GM23338 (cell line): ENCODE data around the gene ZBTB7A. TPM values are rescaled to one million over a fixed set of nuclear protein-coding genes. Genes with fewer than 3 reads are reported as not detected.

Experiments
- ATAC-seq: fragments of 200-7000 bp; cut with Tn5 transposase; 3 replicates; pipeline ENCODE4 v1.9.1; 2020
- DNase-seq: peaks from one replicate; pipeline ENCODE4 v3.0.0-alpha.2; 2015; ENCODE audit warnings: low spot score
- H2AFZ ChIP-seq: fragments of 200-600 bp; sonication (generic); 2 replicates; pipeline ENCODE4 v1.8.0; 2016; ENCODE audit warnings: antibody characterized with exemption, mild to moderate bottlenecking, moderate library complexity
- H3F3A ChIP-seq: fragments of 200-600 bp; sonication (generic); replicated peaks from 2 replicates; pipeline ENCODE4 v1.8.0; 2017; ENCODE audit warnings: antibody characterized with exemption, mixed run types, low read depth
- H3K27ac ChIP-seq: fragments of 200-600 bp; sonication (generic); 2 replicates; pipeline ENCODE4 v1.6.1; 2016; ENCODE audit warnings: low read depth
- H3K27me3 ChIP-seq: fragments of 200-600 bp; sonication (generic); 2 replicates; pipeline ENCODE4 v1.8.0; 2016; ENCODE audit warnings: mild to moderate bottlenecking, mixed run types, moderate library complexity; ENCODE audit not compliant: insufficient read depth
- H3K36me3 ChIP-seq: fragments of 200-600 bp; sonication (generic); 2 replicates; pipeline ENCODE4 v1.8.0; 2016; ENCODE audit warnings: mild to moderate bottlenecking; ENCODE audit not compliant: insufficient read depth
- H3K4me1 ChIP-seq: fragments of 200-600 bp; sonication (generic); 2 replicates; pipeline ENCODE4 v1.8.0; 2016; ENCODE audit warnings: mild to moderate bottlenecking, moderate library complexity; ENCODE audit not compliant: insufficient read depth
- H3K4me2 ChIP-seq: fragments of 200-600 bp; sonication (generic); 2 replicates; pipeline ENCODE4 v1.7.1; 2017; ENCODE audit warnings: mixed run types
- H3K4me3 ChIP-seq: fragments of 200-600 bp; sonication (generic); 2 replicates; pipeline ENCODE4 v1.6.1; 2016; ENCODE audit warnings: mixed run types
- H3K79me2 ChIP-seq: fragments of 200-600 bp; sonication (generic); replicated peaks from 2 replicates; pipeline ENCODE4 v1.8.0; 2017; ENCODE audit warnings: mild to moderate bottlenecking; ENCODE audit not compliant: insufficient read depth
- H3K9me2 ChIP-seq: fragments of 200-600 bp; sonication (generic); 2 replicates; pipeline ENCODE4 v1.8.0; 2017; ENCODE audit not compliant: insufficient read depth
- H4K20me1 ChIP-seq: fragments of 200-600 bp; sonication (generic); replicated peaks from 2 replicates; pipeline ENCODE4 v1.8.0; 2017; ENCODE audit warnings: mild to moderate bottlenecking; ENCODE audit not compliant: insufficient read depth
- H3K27ac Mint-ChIP-seq: 2 replicates; pipeline ENCODE4 v1.8.0; 2020; ENCODE audit warnings: inconsistent platforms, mild to moderate bottlenecking, moderate library complexity, mixed read lengths
- H3K27me3 Mint-ChIP-seq: 3 replicates; pipeline ENCODE4 v1.8.0; 2022; ENCODE audit warnings: low read depth, mild to moderate bottlenecking, moderate library complexity, mixed read lengths, inconsistent platforms; ENCODE audit not compliant: insufficient read depth, poor library complexity
- H3K36me3 Mint-ChIP-seq: 3 replicates; pipeline ENCODE4 v1.8.0; 2021; ENCODE audit warnings: low read depth, mild to moderate bottlenecking, inconsistent platforms, moderate library complexity, mixed read lengths
- H3K4me1 Mint-ChIP-seq: 3 replicates; pipeline ENCODE4 v1.8.0; 2020; ENCODE audit warnings: mild to moderate bottlenecking, inconsistent platforms, mixed read lengths
- H3K4me3 Mint-ChIP-seq: 3 replicates; pipeline ENCODE4 v1.8.0; 2021; ENCODE audit warnings: moderate library complexity, mild to moderate bottlenecking, inconsistent platforms, mixed read lengths
- H3K9me3 Mint-ChIP-seq: 3 replicates; pipeline ENCODE4 v1.8.0; 2020; ENCODE audit warnings: moderate library complexity, mild to moderate bottlenecking, inconsistent platforms, mixed read lengths
- CTCF ChIP-seq, 2 experiments: fragments of 200-600 bp in 1 of 2; sonication (generic) in 1 of 2; conservative IDR thresholded peaks; 2 replicates each; pipeline versions ENCODE4 v1.5.1 to v1.6.1; 2016 to 2017; ENCODE audit warnings: antibody characterized with exemption in 2 of 2, low read depth in 2 of 2, mild to moderate bottlenecking in 2 of 2, moderate library complexity in 1 of 2
- ETS1 ChIP-seq: IDR thresholded peaks from 2 replicates; pipeline ENCODE4 v1.6.1; 2016; ENCODE audit warnings: antibody characterized with exemption
- EZH2 ChIP-seq: fragments of 200-600 bp; sonication (generic); IDR thresholded peaks from one replicate; pipeline ENCODE4 v1.8.0; 2017; ENCODE audit warnings: antibody characterized with exemption, mild to moderate bottlenecking, low read depth; ENCODE audit not compliant: unreplicated experiment
- JUNB ChIP-seq: IDR thresholded peaks from one replicate; pipeline ENCODE4 v1.6.1; 2016; ENCODE audit warnings: antibody characterized with exemption; ENCODE audit not compliant: unreplicated experiment
- POLR2AphosphoS5 ChIP-seq: IDR thresholded peaks from 2 replicates; pipeline ENCODE4 v1.6.1; 2016; ENCODE audit warnings: antibody characterized with exemption, low read depth
- REST ChIP-seq: IDR thresholded peaks from one replicate; pipeline ENCODE4 v1.6.1; 2018; ENCODE audit warnings: antibody characterized with exemption; ENCODE audit not compliant: unreplicated experiment
- STAT1 ChIP-seq: IDR thresholded peaks from one replicate; pipeline ENCODE4 v1.6.1; 2016; ENCODE audit warnings: antibody characterized with exemption; ENCODE audit not compliant: unreplicated experiment
- ZNF462 ChIP-seq: fragments of 250-450 bp; sonication (Bioruptor Pico); IDR thresholded peaks from 2 replicates; pipeline ENCODE4 v1.5.0; 2020; ENCODE audit warnings: mild to moderate bottlenecking, moderate library complexity
- polyA plus RNA-seq: library from polyadenylated mRNA; unstranded; fragments of >200 nt; fragmentation: Nextera tagmentation; extraction: Ambion mirVana; gene quantifications from 2 replicates; pipeline ENCODE4 v1.2.1, GENCODE V29; 2016
- total RNA-seq: library from RNA; depleted of rRNA; stranded (reverse); fragments of >200 nt; shearing (Covaris generic); gene quantifications from 2 replicates; pipeline ENCODE4 v1.2.3, GENCODE V29; 2014

The ZBTB7A gene
- total and polyA plus RNA-seq, 2 experiments from 2014 or later = 9.5 to 35.0 TPM

GRCh38 chr19:4108767-4109625 lies 42.3 kb upstream of the ZBTB7A start:
- peaks cover 15% of the 10 kb centered on the region; the same call in 1 of the 2 replicates for H3K36me3 ChIP-seq
- H3K4me3 ChIP-seq = no peak overlapping the region
- H3K27ac Mint-ChIP-seq = no peak overlapping the region
- TF ChIP-seq REST = no peak
- TF ChIP-seq POLR2AphosphoS5 = no peak
- TF ChIP-seq ETS1 = no peak
- no peak for TF ChIP-seq EZH2
- no peak for TF ChIP-seq CTCF (conservative IDR thresholded peaks at IDR 0.05; ENCODE audit: low read depth in 2 of 2)
- TF ChIP-seq JUNB = no peak
- H3F3A ChIP-seq = 0 out of 2 replicates have a peak, but pooled peaks cover 4% of the 10 kb centered on the region
- H2AFZ ChIP-seq = no peak overlapping the region
- H3K4me1 Mint-ChIP-seq = no peaks in the 10 kb centered on the region
- H3K27me3 Mint-ChIP-seq = peaks cover 13% of the 10 kb centered on the region
- H3K4me1 ChIP-seq = no peaks in the 10 kb centered on the region
- no peak overlapping the region for H3K4me3 Mint-ChIP-seq
- no peaks in the 10 kb centered on the region; the same call in 2 of the 3 replicates for H3K9me3 Mint-ChIP-seq
- peaks cover 88% of the 10 kb centered on the region for H3K36me3 Mint-ChIP-seq
- H3K27ac ChIP-seq = no peak overlapping the region
- no peak overlapping the region for H3K4me2 ChIP-seq
- no peak for DNase-seq
- H3K9me2 ChIP-seq = no peaks in the 10 kb centered on the region
- H3K79me2 ChIP-seq = no peaks in the 10 kb centered on the region
- no peak for ATAC-seq
- H3K27me3 ChIP-seq = no peaks in the 10 kb centered on the region
- peaks cover 5% of the 10 kb centered on the region for H4K20me1 ChIP-seq

GRCh38 chr19:4103080-4103433 lies 36.4 kb upstream of the ZBTB7A start:
- Histone ChIP-seq H3K9me2 (no peaks in the 10 kb centered on the region), H3K36me3 (0 out of 2 replicates have a peak, but pooled peaks cover 7% of the 10 kb centered on the region), H3K79me2 (no peaks in the 10 kb centered on the region), H3K4me1 (no peaks in the 10 kb centered on the region), H2AFZ (no peak overlapping the region), H4K20me1 (no peaks in the 10 kb centered on the region; the same call in 1 of the 2 replicates), H3F3A (0 out of 2 replicates have a peak, but pooled peaks cover 4% of the 10 kb centered on the region), H3K27ac (no peak overlapping the region), H3K4me3 (no peak overlapping the region), H3K27me3 (no peaks in the 10 kb centered on the region), H3K4me2 (no peak overlapping the region)
- ATAC-seq (no peak), DNase-seq (no peak)
- H3K27me3 Mint-ChIP-seq = peaks cover 2% of the 10 kb centered on the region
- no peak overlapping the region for H3K27ac Mint-ChIP-seq
- H3K36me3 Mint-ChIP-seq = peaks cover 62% of the 10 kb centered on the region
- no peak overlapping the region for H3K4me3 Mint-ChIP-seq
- no peaks in the 10 kb centered on the region for H3K4me1 Mint-ChIP-seq
- no peaks in the 10 kb centered on the region for H3K9me3 Mint-ChIP-seq
- no peak for TF ChIP-seq EZH2
- TF ChIP-seq ZNF462 (CRISPR knock-in tag) = no peak
- TF ChIP-seq STAT1 = no peak
